ENCODE data around the gene SLX1A.

GRCh38 chr16:30145657-30146056 lies 48.0 kb upstream of the SLX1A start:
- TF ChIP-seq CTCF (IDR thresholded peaks at IDR 0.05) (no peak), EZH2 (IDR thresholded peaks at IDR 0.05; ENCODE audit: borderline replicate concordance, insufficient read depth, low read depth, low read length, poor library complexity, severe bottlenecking) (no peak)
